Right lobe of liver (tissue), 6 donors: ENCODE data around the gene STMN3. TPM values are rescaled to one million over a fixed set of nuclear protein-coding genes. Genes with fewer than 3 reads are reported as not detected.
"Not testable (repeated sequence)": the region's sequence is repeated elsewhere in the genome, so short reads cannot be mapped to it uniquely, and the experiment has no call there.

Source experiments
- ATAC-seq, 4 donors: fragments of 200-7000 bp; cut with Tn5 transposase; one replicate each; pipeline ENCODE4 v1.9.1; 2020; ENCODE audit warnings: mild to moderate bottlenecking in 4 of 4, moderate library complexity in 4 of 4
- DNase-seq, 3 donors: peaks; one replicate each; pipeline ENCODE4 v3.0.0-alpha.2; 2020
- H3K27ac ChIP-seq, 3 donors: fragments of 200-600 bp; one replicate each; pipeline ENCODE4 v1.8.0; 2022
- H3K27me3 ChIP-seq, 2 donors: fragments of 200-600 bp; one replicate each; pipeline ENCODE4 v1.8.0; 2022
- H3K36me3 ChIP-seq, 4 donors: fragments of 200-600 bp; sonication (generic) in 1 of 4; one replicate each; pipeline versions ENCODE4 v1.5.1 to v1.8.0; 2017 to 2022; ENCODE audit warnings: control low read depth in 1 of 4
- H3K4me1 ChIP-seq, 4 donors: fragments of 200-600 bp; sonication (generic) in 1 of 4; one replicate each; pipeline versions ENCODE4 v1.5.1 to v1.8.0; 2017 to 2022; ENCODE audit warnings: control low read depth in 1 of 4
- H3K4me3 ChIP-seq, 3 donors: fragments of 200-600 bp; one replicate each; pipeline ENCODE4 v1.8.0; 2022
- H3K9me3 ChIP-seq, 4 donors: fragments of 200-600 bp; sonication (generic) in 1 of 4; one replicate each; pipeline versions ENCODE4 v1.5.1 to v1.8.0; 2017 to 2022; ENCODE audit warnings: control low read depth in 1 of 4
- CTCF ChIP-seq, 4 donors: fragments of 200-600 bp in 3 of 4; fragments of 450-650 bp in 1 of 4; IDR thresholded peaks; one replicate each; pipeline versions ENCODE4 v1.5.1 to v1.8.0; 2016 to 2022; ENCODE audit warnings: antibody characterized with exemption in 4 of 4, mild to moderate bottlenecking in 2 of 4
- POLR2A ChIP-seq: fragments of 450-650 bp; IDR thresholded peaks from one replicate; pipeline ENCODE4 v1.6.1; 2017; ENCODE audit warnings: antibody characterized with exemption, mild to moderate bottlenecking
- WGBS: methylation state at CpG from one replicate; pipeline ENCODE4 v1.1.6; 2018; ENCODE audit warnings: low coverage, low lambda C conversion rate; ENCODE audit not compliant: insufficient coverage; ENCODE audit errors: missing lambda C conversion rate; 5-methylcytosine and 5-hydroxymethylcytosine counted together
- intact Hi-C, 2 donors: fragments of 100-400 bp; cut with DNase I; formaldehyde crosslinking; loops; one replicate each; pipeline versions ENCODE4 v1.11.2 to v1.14.1; 2022
- total RNA-seq, 6 experiments: library from RNA; depleted of rRNA in 2 of 6; stranded (reverse); fragments of >200 nt in 2 of 6; fragmentation: NEBNext Ultra II Directional in 3 of 6; extraction: Animal tissue kit (Norgen Biotek cat#: 25700) in 3 of 6; gene quantifications; one replicate each; pipeline versions ENCODE4 v1.1.0 to v1.2.4, GENCODE V29; 2016 to 2023
- donor health status: DM: no; HTN: yes; CAD: no.
- donor health status: DM: no; HTN: no; CAD: no.
- donor health status: DM: no; HTN: no; CAD: no.
- donor health status: DM: no; HTN: yes; CAD: no.
- donor health status: DM: no; HTN: yes; CAD: no.

STMN3 gene
- total RNA-seq, 6 experiments from 2014 or later: 0.43 to 1.6 (median 0.77) TPM

- WGBS: 65% methylated on average over 4 of the region's 15 CpGs
- peak overlapping the region in 1 of 3 donors; percentile 24 for H3K27ac ChIP-seq
- DNase-seq: no peak
- H3K27me3 ChIP-seq: no peaks in the 10 kb centered on the region
- H3K9me3 ChIP-seq: no peaks in the 10 kb centered on the region
- peaks cover 0 to 6% (median 0%) of the 10 kb centered on the region in 4 donors for H3K4me1 ChIP-seq
- TF ChIP-seq CTCF (IDR thresholded peaks at IDR 0.05): no peak
- no peak for TF ChIP-seq POLR2A
- H3K4me3 ChIP-seq: no peak overlapping the region
- ATAC-seq: peak in 1 of 4 donors; percentile 13
- intact Hi-C loops: no loop called here
- H3K36me3 ChIP-seq: no peaks in the 10 kb centered on the region
Observed at GRCh38 chr20:63639093-63639975, 13.9 kb downstream of the STMN3 start.

- Histone ChIP-seq H3K27me3 (no peaks in the 10 kb centered on the region), H3K36me3 (no peaks in the 10 kb centered on the region), H3K4me1 (no peaks in the 10 kb centered on the region), H3K9me3 (no peaks in the 10 kb centered on the region), H3K27ac (no peak overlapping the region), H3K4me3 (no peak overlapping the region)
- no peak for TF ChIP-seq CTCF (IDR thresholded peaks at IDR 0.05)
- TF ChIP-seq POLR2A: no peak
- DNase-seq (no peak), ATAC-seq (no peak)
- WGBS: 77% methylated on average over 13 of the region's 19 CpGs
- intact Hi-C loops: no loop called here
Observed at GRCh38 chr20:63636752-63637628, 16.2 kb downstream of the STMN3 start.

- no peak for DNase-seq
- no peak overlapping the region for H3K27ac ChIP-seq
- H3K4me1 ChIP-seq: no peaks in the 10 kb centered on the region
- 53% methylated on average over 5 of the region's 15 CpGs for WGBS
- H3K27me3 ChIP-seq: no peaks in the 10 kb centered on the region
- TF ChIP-seq POLR2A (no peak), CTCF (IDR thresholded peaks at IDR 0.05) (no peak)
- ATAC-seq: peak; percentile 33 to 52 (median 44)
- no peaks in the 10 kb centered on the region for H3K36me3 ChIP-seq
- no peak overlapping the region for H3K4me3 ChIP-seq
- intact Hi-C loops: no loop called here
- no peaks in the 10 kb centered on the region for H3K9me3 ChIP-seq
Observed at GRCh38 chr20:63635431-63636141, 17.6 kb downstream of the STMN3 start.

- WGBS: 78% methylated on average over 9 of the region's 9 CpGs
- H3K36me3 ChIP-seq: no peaks in the 10 kb centered on the region
- H3K4me1 ChIP-seq: peaks cover 0 to 4% (median 0%) of the 10 kb centered on the region in 4 donors
- H3K27me3 ChIP-seq: no peaks in the 10 kb centered on the region
- no peaks in the 10 kb centered on the region for H3K9me3 ChIP-seq
- no peak for DNase-seq
- H3K4me3 ChIP-seq: no peak overlapping the region
- intact Hi-C loops: no loop called here
- no peak for ATAC-seq
- TF ChIP-seq CTCF (IDR thresholded peaks at IDR 0.05) (no peak), POLR2A (no peak)
- no peak overlapping the region for H3K27ac ChIP-seq
Observed at GRCh38 chr20:63633732-63634131, 19.5 kb downstream of the STMN3 start.

- H3K27ac ChIP-seq, ATAC-seq, H3K9me3 ChIP-seq, H3K27me3 ChIP-seq, H3K36me3 ChIP-seq, H3K4me3 ChIP-seq, intact Hi-C loops: not testable (repeated sequence)
- H3K4me1 ChIP-seq: peaks cover 0 to 11% (median 0%) of the 10 kb centered on the region in 4 donors
- 58% methylated on average over 7 of the region's 10 CpGs for WGBS
- peak in 1 of 3 donors; percentile 20 for DNase-seq
Observed at GRCh38 chr20:63631426-63631825, 21.8 kb downstream of the STMN3 start.

GRCh38 chr20:63630956-63631355, 22.3 kb downstream of the STMN3 start:
- H3K27me3 ChIP-seq, intact Hi-C loops, H3K4me3 ChIP-seq, ATAC-seq, H3K27ac ChIP-seq, H3K36me3 ChIP-seq, H3K9me3 ChIP-seq: not testable (repeated sequence)
- DNase-seq: peak in 1 of 3 donors; percentile 5
- H3K4me1 ChIP-seq: peaks cover 0 to 11% (median 0%) of the 10 kb centered on the region in 4 donors
- WGBS: 92% methylated on average over 6 of the region's 6 CpGs
